T-helper 22 cell (primary cell): Measurements from ENCODE around the gene VPS26B.
"Not testable (repeated sequence)": the region's sequence is repeated elsewhere in the genome, so short reads cannot be mapped to it uniquely, and the experiment has no call there.

ENCODE experiments used
- DNase-seq: peaks from one replicate; pipeline ENCODE4 v3.0.0-alpha.2; 2020; ENCODE audit warnings: low read depth

VPS26B gene

DNA sequence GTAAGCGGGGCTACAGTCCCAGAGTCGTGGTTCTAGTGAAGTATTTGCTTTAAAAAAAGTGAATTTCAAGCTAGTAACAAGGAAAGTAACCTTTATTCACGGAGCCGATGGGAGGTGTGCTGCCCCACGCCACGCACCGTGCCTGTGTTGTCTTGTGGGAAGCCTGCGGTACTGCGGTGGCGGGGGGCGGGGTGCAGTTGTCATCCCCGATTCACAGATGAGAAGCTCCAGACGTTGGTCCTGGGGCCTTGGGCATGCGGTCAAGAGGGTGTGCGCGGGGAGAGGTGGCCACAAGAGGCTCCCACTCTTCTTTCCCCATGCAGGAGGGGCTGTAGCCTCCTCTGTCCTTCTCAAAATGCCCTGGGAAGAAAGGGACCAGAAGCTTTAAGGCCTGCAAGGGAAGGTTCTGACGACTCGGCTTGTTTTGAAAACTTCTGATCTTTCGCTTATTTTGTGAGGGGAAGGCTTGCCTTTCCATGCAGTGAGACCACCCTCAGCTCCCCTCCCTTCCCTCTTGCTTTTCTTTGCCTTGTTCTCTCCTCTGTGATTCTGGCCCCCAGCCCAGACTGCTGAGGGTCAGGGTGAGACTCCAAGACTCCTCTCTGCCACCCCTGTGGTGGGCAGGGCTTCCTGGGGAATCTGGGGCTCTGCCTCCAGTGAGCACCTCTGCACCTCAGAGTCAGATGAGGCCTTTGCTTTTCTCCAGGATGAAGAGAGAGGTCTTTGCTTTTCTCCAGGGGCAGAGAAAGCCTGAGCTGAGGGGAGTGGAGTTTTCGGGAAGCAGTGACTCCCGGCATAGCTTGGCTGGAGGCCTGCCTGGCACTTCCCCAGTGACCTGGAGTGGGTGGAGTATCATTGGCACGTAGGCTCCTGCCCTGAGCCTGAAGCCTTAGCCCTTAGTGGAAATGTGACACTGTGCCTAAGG is 57.9 kb downstream of the VPS26B start:
- no peak for DNase-seq

DNA sequence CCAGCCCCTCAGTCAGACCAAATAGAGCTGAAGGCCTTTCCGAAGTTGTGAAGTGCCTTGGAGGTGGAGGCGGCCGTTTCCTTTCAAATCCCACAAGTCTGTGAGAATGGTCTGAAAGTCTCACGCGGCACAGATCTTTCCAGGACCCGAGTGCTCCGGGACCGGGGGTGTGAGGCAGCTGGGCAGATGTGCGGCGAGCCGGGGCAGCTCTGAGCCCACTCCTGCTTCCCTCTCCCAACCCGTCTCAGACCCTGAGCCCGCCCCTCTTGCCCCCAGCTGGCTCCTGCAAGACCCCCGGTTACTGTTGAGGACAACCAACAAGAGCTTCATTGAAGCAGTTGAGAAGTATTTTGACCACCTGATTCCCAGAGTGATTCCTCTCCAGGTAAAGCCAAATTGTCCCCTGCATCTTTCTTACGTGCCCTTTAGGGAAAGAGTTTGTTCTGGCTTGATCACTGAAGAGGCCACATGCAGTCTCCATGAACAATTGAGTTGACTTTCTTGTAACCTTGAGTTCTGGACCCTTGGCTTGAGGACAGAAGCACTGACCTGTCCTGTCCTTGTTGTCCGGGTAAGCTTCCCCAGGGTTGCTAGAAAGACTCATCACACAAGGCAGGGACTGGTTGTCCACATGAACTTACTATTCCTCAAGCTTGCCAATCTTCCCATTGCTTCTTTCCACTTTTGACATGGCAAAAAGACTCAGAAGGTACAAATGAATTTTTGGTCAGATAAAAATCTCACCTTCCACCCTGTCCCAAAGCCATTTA is 59.2 kb downstream of the VPS26B start:
- no peak for DNase-seq

DNA sequence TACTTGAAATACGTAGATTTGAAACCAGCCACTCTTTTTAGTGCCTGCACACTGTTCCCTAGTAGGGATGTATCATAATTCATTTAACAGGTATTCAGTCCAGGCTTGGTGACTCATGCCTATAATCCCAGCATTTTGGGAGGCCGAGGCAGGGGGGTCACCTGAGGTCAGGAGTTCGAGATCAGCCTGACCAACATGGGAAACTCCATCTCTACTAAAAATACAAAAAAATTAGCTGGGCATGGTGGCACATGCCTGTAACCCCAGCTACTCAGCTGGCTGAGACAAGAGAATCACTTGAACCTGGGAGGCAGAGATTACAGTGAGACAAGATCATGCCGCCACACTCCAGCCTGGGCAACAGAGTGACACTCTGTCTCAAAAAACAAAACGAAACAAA is 59.9 kb downstream of the VPS26B start:
- DNase-seq = not testable (repeated sequence)

DNA sequence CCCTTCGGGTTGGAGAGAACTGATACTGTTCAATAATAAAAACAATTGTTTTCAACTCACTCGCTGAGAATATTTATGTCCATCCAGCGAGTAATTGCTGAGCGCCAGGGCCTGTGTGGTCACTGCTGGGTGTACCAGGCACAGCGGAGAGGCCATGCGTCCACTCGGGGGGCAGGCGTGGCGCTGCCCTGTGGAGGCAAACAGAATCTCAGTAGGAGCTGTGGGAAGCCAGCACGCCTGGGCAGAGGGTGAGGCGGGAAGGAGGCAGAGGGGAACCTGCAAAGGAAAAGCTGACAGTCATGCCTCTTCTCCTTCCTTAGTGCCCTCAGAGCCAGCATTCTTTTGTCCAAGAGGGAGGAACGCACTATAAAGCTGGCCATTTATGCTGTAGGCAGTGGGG is 63.1 kb downstream of the VPS26B start:
- no peak for DNase-seq

DNA sequence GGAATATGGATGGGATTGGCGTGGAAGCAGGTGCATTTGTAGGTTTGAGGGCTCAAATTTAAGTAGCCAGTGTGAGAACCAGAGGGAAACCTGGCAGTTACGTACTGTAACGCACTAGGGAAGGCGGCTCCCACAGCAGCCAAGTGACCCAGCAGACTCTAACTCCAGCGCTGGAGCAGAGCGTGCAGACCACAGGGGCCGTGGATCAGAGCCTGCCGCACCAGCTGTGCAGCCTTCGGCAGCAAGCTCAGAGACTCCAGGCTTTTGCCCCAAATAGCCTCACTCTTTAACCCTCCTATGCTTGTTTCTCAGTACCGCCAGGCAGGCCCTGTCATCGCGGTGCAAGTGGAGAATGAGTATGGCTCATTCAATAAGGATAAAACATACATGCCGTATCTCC is 64.0 kb downstream of the VPS26B start:
- no peak for DNase-seq

DNA sequence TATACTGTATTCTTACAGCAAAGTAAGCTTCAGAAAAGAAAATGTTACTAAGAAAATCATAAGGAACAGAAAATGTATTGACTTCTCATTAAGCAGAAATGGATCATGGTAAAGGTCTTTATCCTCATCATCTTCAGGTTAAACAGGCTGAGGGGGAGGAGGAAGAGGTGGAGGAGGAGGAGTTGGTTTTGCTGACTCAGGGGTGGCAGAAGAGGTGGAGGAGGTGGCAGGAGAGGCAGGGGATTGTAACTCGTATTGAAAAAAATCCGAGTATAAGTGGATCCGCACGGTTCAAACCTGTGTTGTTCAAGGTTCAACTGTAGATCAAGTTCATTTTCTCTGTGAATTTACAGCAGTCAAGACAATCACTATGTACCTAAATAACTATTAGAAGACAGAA is 64.7 kb downstream of the VPS26B start:
- DNase-seq = no peak

DNA sequence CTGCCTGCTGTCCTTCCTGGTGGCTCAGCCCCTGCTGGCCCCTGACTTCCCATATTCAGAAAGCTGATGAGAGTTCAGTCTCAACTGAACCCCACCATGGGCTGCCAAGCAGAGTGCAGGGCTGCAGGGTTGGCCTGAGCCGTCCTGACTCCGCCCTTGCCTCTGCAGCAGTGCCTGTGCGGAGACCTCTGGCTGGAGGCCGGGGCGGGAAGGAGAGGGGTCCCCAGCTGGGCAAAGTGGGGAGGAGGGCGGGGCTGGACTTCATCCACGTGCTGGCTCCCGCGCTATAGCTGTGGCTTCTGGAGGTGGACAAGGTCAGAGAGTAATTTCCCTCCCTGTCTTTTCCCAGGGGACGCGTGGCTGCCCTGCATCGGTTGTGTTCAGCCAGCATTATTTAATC is 65.3 kb downstream of the VPS26B start:
- DNase-seq = no peak

DNA sequence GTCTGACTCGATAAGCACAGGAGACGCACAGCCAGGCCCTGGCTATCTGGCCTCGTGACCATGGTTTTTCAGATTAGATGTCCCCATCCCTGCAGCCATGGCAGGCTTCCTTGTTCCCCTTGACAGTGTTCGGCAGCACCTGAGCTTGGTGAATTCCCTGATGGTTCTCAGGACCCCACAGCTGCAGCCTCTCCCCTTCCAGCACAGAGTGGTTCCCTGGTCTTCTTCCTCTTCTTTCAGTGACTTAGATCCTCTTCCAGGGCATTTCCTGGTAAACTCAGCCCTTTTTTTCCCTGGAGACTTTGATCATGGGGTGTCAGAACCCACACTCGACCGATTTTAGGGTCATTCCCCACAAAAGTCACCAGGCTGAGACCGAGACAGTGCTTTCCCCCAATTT is 66.2 kb downstream of the VPS26B start:
- DNase-seq = no peak

DNA sequence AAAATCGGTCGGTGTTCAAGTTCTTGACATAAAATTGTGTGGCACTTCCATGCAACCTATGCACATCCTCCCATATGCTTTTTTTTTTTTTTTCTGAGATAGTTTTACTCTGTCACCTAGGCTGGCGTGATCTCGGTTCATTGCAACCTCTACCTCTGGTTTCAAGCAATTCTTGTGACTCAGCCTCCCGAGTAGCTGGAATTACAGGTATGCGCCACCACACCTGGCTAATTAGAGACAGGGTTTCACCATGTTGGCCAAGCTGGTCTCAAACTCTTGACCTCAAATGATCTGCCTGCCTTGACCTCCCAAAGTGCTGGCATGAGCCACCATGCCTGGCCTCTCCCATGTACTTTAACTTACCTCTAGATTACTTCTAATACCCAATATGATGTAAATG is 66.7 kb downstream of the VPS26B start:
- DNase-seq = no peak

DNA sequence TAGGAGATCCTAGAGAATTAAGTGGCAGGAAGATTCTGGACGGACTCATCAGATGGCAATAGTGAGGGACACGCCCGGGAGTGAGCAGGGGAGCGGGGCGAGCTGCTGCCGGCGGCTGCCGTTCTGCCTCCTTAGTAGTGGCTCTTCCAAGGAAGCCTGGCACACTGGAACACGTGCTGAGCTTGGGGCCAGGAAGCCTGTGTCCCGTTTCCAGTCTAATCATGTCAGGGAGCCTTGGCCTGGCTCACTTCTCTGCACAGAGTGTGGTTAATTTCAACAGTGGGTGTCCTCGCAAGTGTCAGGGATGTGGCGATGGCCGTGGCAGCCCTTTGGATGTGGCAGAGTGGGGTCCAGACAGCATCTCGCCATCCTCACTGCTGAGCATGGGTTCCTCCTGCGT is 68.2 kb downstream of the VPS26B start:
- no peak for DNase-seq

DNA sequence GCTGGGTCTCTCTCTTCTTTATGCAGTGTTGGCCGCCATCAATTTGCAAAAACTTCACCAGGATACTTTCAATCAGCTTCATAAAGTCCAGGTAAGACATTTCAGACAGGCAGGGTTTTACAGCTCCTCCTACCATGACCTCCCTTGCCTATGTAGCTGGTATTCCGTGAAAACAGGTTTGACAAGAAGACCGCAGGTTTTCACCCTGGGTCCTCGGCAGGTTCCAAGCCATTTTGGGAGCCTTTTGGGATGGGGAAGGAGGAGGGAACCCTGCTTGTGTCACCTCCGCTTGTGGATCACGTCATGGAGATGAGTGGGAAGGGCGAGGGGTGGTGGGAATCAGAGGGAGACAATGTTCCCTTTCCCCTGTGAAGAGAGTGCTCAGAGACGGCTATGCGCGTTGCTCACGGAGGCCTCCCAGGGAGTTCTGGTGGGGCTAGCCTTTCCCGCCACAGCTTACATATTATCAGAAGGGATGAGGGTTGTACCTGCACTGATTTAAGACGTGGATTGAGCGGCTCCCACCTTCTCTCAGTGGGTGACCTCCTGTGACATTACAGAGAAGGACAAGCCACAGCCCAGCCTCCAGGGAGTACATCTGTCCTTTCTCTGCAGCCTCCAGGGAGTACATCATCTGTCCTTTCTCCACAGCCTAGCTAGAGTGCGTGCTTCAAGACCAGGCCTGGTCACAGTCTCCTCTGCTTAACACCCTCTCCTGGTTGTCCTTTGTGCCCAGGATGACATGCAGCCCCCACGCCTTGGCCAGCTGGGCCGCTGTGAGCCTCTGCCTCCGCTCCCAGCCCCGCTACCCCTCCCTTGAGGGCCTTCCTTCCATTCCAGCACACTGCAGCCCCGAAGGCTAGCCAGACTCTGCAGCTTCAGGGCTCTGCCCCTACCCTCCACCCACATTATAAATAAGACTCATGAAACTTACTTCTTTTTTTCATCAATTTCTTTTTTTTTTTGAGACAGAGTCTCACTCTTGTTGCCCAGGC is 68.9 kb downstream of the VPS26B start:
- DNase-seq = no peak

DNA sequence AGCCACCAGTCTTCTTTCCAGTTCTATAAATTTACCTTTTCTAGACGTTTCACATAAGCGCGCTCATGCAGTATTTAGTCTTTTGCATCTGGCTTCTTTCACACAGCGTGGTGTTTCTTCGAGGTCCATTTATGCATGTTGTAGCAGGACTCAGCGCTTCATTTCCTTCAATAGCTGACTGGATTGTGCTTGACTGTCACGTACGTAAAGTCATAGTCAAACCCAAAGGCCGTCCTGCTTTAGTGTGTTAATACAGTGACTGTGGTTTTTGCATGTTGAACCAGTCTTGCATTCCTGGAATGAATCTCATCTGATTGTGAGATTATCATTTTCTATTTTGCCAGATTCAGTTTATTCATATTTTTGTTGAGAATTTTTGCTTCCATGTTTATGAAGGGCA is 70.2 kb downstream of the VPS26B start:
- no peak for DNase-seq
